Left ventricle myocardium inferior (tissue), 1 donor: ENCODE data around the gene SERHL2. TPM values are rescaled to one million over a fixed set of nuclear protein-coding genes. Genes with fewer than 3 reads are reported as not detected.

Experiments
- DNase-seq: peaks from one replicate; pipeline ENCODE4 v3.0.0-alpha.2; 2020
- H3K27ac ChIP-seq: fragments of 200-600 bp; replicated peaks from 2 replicates; pipeline ENCODE4 v1.8.0; 2021
- H3K27me3 ChIP-seq: fragments of 200-600 bp; 2 replicates; pipeline ENCODE4 v1.8.0; 2021; ENCODE audit warnings: low read depth
- H3K36me3 ChIP-seq: fragments of 200-600 bp; 2 replicates; pipeline ENCODE4 v1.8.0; 2021
- H3K4me1 ChIP-seq: fragments of 200-600 bp; 2 replicates; pipeline ENCODE4 v1.8.0; 2021
- H3K4me3 ChIP-seq: fragments of 200-600 bp; 2 replicates; pipeline ENCODE4 v1.8.0; 2021; ENCODE audit warnings: mild to moderate bottlenecking, moderate library complexity
- H3K9me3 ChIP-seq: fragments of 200-600 bp; replicated peaks from 2 replicates; pipeline ENCODE4 v1.8.0; 2021
- CTCF ChIP-seq: fragments of 200-600 bp; IDR thresholded peaks from 2 replicates; pipeline ENCODE4 v1.8.0; 2021; ENCODE audit warnings: antibody characterized with exemption, mild to moderate bottlenecking, borderline replicate concordance
- intact Hi-C: fragments of 100-400 bp; cut with micrococcal nuclease; formaldehyde crosslinking; loops from one replicate; pipeline ENCODE4 v1.11.0; 2022
- total RNA-seq: library from RNA; stranded (reverse); fragmentation: NEBNext Ultra II Directional; extraction: Animal tissue kit (Norgen Biotek cat#: 25700); gene quantifications from one replicate; pipeline ENCODE4 v1.2.1, GENCODE V29; 2021
- donor health status: DM: no; HTN: yes; CAD: no; lungs with severe emphysema.

The SERHL2 gene
- total RNA-seq, 1 donor from 2014 or later, result 3.5 TPM

GRCh38 chr22:42617155-42617983, 63.6 kb downstream of the SERHL2 start:
- Histone ChIP-seq H3K27ac (peak overlapping the region; percentile 46), H3K9me3 (no peaks in the 10 kb centered on the region), H3K27me3 (no peaks in the 10 kb centered on the region), H3K36me3 (peaks cover 16% of the 10 kb centered on the region), H3K4me1 (peaks cover 54% of the 10 kb centered on the region), H3K4me3 (no peak overlapping the region)
- no peak for TF ChIP-seq CTCF
- no peak for DNase-seq
- intact Hi-C loops, result no loop called here

GRCh38 chr22:42619261-42620063, 65.7 kb downstream of the SERHL2 start:
- DNase-seq, result no peak
- Histone ChIP-seq H3K9me3 (no peaks in the 10 kb centered on the region), H3K36me3 (peaks cover 34% of the 10 kb centered on the region), H3K4me3 (no peak overlapping the region), H3K27me3 (no peaks in the 10 kb centered on the region), H3K27ac (no peak overlapping the region), H3K4me1 (peaks cover 54% of the 10 kb centered on the region)
- TF ChIP-seq CTCF, result no peak
- intact Hi-C loops, result no loop called here

- no peak for TF ChIP-seq CTCF
- Histone ChIP-seq H3K4me3 (no peak overlapping the region), H3K9me3 (no peaks in the 10 kb centered on the region), H3K36me3 (peaks cover 40% of the 10 kb centered on the region), H3K27me3 (no peaks in the 10 kb centered on the region), H3K4me1 (peaks cover 59% of the 10 kb centered on the region), H3K27ac (no peak overlapping the region)
- intact Hi-C loops, result no loop called here
- DNase-seq, result no peak
These were observed 66.3 kb downstream of the SERHL2 start for GRCh38 chr22:42620084-42620483.

GRCh38 chr22:42621505-42622002, 67.8 kb downstream of the SERHL2 start:
- intact Hi-C loops, result no loop called here
- TF ChIP-seq CTCF, result peak; percentile 94
- Histone ChIP-seq H3K27ac (peak overlapping the region; percentile 26), H3K4me1 (peaks cover 44% of the 10 kb centered on the region), H3K27me3 (no peaks in the 10 kb centered on the region), H3K4me3 (no peak overlapping the region), H3K9me3 (no peaks in the 10 kb centered on the region), H3K36me3 (peaks cover 55% of the 10 kb centered on the region)
- DNase-seq, result peak; percentile 63

- peaks cover 38% of the 10 kb centered on the region for H3K4me1 ChIP-seq
- no peak overlapping the region for H3K4me3 ChIP-seq
- no peaks in the 10 kb centered on the region for H3K27me3 ChIP-seq
- no peaks in the 10 kb centered on the region for H3K9me3 ChIP-seq
- no peak for DNase-seq
- peaks cover 61% of the 10 kb centered on the region for H3K36me3 ChIP-seq
- intact Hi-C loops, result no loop called here
- H3K27ac ChIP-seq, result peak overlapping the region; percentile 26
- TF ChIP-seq CTCF, result no peak
These were observed 68.4 kb downstream of the SERHL2 start for GRCh38 chr22:42622061-42622710.
